HepG2 (cell line): ENCODE data around the gene MMP25. TPM values are rescaled to one million over a fixed set of nuclear protein-coding genes. Genes with fewer than 3 reads are reported as not detected.

Source experiments
- NR2C2 ChIP-seq: sonication (generic); formaldehyde crosslinking; IDR thresholded peaks from 2 replicates; pipeline ENCODE4 v1.4.0; 2020; ENCODE audit warnings: missing genetic modification reagents, mild to moderate bottlenecking, moderate library complexity, borderline replicate concordance
- NR2F1 ChIP-seq, 2 experiments: fragments of 450-650 bp in 1 of 2; formaldehyde crosslinking in 1 of 2; IDR thresholded peaks; 2 replicates each; pipeline versions ENCODE4 v1.5.0 to v1.6.1; 2016 to 2020; ENCODE audit warnings: mild to moderate bottlenecking in 1 of 2, missing compliant biosample characterization in 1 of 2, missing genetic modification reagents in 1 of 2, moderate library complexity in 1 of 2
- SETDB1 ChIP-seq: sonication (generic); formaldehyde crosslinking; IDR thresholded peaks from 2 replicates; pipeline ENCODE4 v1.5.1; 2020; ENCODE audit warnings: missing genetic modification reagents, mild to moderate bottlenecking, borderline replicate concordance
- SRSF9 ChIP-seq: fragments of 200-400 bp; formaldehyde crosslinking; IDR thresholded peaks from 2 replicates; pipeline ENCODE4 v1.6.1; 2018; ENCODE audit warnings: borderline replicate concordance, mild to moderate bottlenecking, low read depth, low read length; ENCODE audit not compliant: insufficient read depth, poor library complexity, severe bottlenecking
- TEAD3 ChIP-seq: optimal IDR thresholded peaks from 2 replicates; pipeline ENCODE3; 2016; ENCODE audit warnings: borderline replicate concordance
- ZNF317 ChIP-seq: sonication (generic); formaldehyde crosslinking; IDR thresholded peaks from 2 replicates; pipeline ENCODE4 v1.5.0; 2020; ENCODE audit warnings: mild to moderate bottlenecking, missing genetic modification reagents
- ZNF350 ChIP-seq: sonication (generic); formaldehyde crosslinking; IDR thresholded peaks from 2 replicates; pipeline ENCODE4 v1.4.0; 2020; ENCODE audit warnings: mild to moderate bottlenecking, low read depth, missing genetic modification reagents, borderline replicate concordance
- ZNF792 ChIP-seq: IDR thresholded peaks from 2 replicates; pipeline ENCODE4 v1.6.1; 2016
- polyA plus RNA-seq, 8 experiments: library from polyadenylated mRNA; depleted of rRNA in 3 of 8; stranded (reverse) in 7 of 8; unstranded in 1 of 8; fragments of >200 nt; fragmentation: Illumina TruSeq in 4 of 8; extraction: Trizol in 4 of 8; gene quantifications; 2 replicates each; pipeline versions ENCODE4 v1.2.1 to v1.2.3, GENCODE V29; 2011 to 2016; ENCODE audit warnings: low read depth in 4 of 8, missing spikeins in 1 of 8, mixed read lengths in 1 of 8; ENCODE audit not compliant: insufficient read depth in 1 of 8
- total RNA-seq, 5 experiments: library from RNA; depleted of rRNA; stranded (reverse); fragments of >200 nt; fragmentation: Illumina TruSeq; extraction: Trizol; gene quantifications; 2 replicates each; pipeline ENCODE4 v1.2.3, GENCODE V29; 2016; ENCODE audit warnings: low read depth in 1 of 5
- TF ChIP-seq, protein P1 (sequence below): sonication (generic); formaldehyde crosslinking; IDR thresholded peaks from 2 replicates; pipeline ENCODE4 v1.5.0; 2020; ENCODE audit warnings: mild to moderate bottlenecking, missing genetic modification reagents, borderline replicate concordance
- TF ChIP-seq, protein P2 (sequence below): sonication (generic); formaldehyde crosslinking; IDR thresholded peaks from 2 replicates; pipeline ENCODE4 v1.5.1; 2020; ENCODE audit warnings: mild to moderate bottlenecking, missing genetic modification reagents, moderate library complexity
- TF ChIP-seq, protein P3 (sequence below): IDR thresholded peaks from 2 replicates; pipeline ENCODE4 v1.6.1; 2016
- TF ChIP-seq, protein P4 (sequence below): IDR thresholded peaks from 2 replicates; pipeline ENCODE4 v1.6.1; 2018; ENCODE audit warnings: missing genetic modification reagents
- TF ChIP-seq, protein P5 (sequence below): sonication (generic); formaldehyde crosslinking; IDR thresholded peaks from 2 replicates; pipeline ENCODE4 v1.5.0; 2020; ENCODE audit warnings: mild to moderate bottlenecking, missing genetic modification reagents, moderate library complexity
- TF ChIP-seq, protein P6 (sequence below): IDR thresholded peaks from 2 replicates; pipeline ENCODE4 v1.6.1; 2016; ENCODE audit warnings: missing genetic modification reagents, missing compliant biosample characterization

MMP25 gene
- total and polyA plus RNA-seq, 2 of the 13 experiments (the other 11 are each of a cell fraction or from before 2014, with no cell fraction given): 0.04 to 0.08 TPM

DNA sequence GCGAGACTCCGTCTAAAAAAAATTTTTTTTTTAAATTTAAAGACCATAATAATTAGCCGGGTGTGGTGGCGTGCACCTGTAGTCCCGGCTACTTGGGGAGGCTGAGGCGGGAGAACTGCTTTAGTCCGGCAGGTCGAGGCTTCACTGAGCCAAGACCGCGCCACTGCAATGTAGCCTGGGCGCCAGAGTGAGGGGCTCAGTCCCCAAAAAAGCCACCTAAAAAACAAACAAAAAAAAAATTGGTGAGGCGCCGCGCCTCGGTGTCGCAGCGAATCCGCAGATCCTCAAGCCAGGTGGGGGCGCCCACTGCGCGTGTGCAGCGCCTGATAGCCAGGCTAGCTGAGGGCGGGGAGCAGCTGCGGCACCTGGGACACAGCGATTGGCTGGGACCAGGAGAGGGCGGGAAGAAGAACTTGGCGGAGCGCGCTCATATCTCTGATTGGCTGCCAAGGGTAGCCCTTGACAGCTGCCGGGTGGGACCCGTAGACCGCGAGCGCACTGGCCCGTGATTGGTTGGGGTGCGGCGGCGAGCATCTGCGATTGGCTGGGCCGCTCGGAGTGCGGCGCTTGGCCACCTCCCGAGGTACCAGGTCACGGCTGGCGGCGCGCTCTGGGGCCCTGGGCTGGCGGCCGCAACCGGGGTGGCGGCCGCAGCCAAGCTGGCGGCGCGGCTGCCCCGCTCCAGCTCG is 42.6 kb upstream of the MMP25 start (continued):
- TF ChIP-seq, protein P1, sequence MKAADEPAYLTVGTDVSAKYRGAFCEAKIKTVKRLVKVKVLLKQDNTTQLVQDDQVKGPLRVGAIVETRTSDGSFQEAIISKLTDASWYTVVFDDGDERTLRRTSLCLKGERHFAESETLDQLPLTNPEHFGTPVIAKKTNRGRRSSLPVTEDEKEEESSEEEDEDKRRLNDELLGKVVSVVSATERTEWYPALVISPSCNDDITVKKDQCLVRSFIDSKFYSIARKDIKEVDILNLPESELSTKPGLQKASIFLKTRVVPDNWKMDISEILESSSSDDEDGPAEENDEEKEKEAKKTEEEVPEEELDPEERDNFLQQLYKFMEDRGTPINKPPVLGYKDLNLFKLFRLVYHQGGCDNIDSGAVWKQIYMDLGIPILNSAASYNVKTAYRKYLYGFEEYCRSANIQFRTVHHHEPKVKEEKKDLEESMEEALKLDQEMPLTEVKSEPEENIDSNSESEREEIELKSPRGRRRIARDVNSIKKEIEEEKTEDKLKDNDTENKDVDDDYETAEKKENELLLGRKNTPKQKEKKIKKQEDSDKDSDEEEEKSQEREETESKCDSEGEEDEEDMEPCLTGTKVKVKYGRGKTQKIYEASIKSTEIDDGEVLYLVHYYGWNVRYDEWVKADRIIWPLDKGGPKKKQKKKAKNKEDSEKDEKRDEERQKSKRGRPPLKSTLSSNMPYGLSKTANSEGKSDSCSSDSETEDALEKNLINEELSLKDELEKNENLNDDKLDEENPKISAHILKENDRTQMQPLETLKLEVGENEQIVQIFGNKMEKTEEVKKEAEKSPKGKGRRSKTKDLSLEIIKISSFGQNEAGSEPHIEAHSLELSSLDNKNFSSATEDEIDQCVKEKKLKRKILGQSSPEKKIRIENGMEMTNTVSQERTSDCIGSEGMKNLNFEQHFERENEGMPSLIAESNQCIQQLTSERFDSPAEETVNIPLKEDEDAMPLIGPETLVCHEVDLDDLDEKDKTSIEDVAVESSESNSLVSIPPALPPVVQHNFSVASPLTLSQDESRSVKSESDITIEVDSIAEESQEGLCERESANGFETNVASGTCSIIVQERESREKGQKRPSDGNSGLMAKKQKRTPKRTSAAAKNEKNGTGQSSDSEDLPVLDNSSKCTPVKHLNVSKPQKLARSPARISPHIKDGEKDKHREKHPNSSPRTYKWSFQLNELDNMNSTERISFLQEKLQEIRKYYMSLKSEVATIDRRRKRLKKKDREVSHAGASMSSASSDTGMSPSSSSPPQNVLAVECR: peak; percentile 81; the same call in 1 of the 2 replicates
- TF ChIP-seq, protein P2, sequence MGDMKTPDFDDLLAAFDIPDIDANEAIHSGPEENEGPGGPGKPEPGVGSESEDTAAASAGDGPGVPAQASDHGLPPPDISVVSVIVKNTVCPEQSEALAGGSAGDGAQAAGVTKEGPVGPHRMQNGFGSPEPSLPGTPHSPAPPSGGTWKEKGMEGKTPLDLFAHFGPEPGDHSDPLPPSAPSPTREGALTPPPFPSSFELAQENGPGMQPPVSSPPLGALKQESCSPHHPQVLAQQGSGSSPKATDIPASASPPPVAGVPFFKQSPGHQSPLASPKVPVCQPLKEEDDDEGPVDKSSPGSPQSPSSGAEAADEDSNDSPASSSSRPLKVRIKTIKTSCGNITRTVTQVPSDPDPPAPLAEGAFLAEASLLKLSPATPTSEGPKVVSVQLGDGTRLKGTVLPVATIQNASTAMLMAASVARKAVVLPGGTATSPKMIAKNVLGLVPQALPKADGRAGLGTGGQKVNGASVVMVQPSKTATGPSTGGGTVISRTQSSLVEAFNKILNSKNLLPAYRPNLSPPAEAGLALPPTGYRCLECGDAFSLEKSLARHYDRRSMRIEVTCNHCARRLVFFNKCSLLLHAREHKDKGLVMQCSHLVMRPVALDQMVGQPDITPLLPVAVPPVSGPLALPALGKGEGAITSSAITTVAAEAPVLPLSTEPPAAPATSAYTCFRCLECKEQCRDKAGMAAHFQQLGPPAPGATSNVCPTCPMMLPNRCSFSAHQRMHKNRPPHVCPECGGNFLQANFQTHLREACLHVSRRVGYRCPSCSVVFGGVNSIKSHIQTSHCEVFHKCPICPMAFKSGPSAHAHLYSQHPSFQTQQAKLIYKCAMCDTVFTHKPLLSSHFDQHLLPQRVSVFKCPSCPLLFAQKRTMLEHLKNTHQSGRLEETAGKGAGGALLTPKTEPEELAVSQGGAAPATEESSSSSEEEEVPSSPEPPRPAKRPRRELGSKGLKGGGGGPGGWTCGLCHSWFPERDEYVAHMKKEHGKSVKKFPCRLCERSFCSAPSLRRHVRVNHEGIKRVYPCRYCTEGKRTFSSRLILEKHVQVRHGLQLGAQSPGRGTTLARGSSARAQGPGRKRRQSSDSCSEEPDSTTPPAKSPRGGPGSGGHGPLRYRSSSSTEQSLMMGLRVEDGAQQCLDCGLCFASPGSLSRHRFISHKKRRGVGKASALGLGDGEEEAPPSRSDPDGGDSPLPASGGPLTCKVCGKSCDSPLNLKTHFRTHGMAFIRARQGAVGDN (CRISPR knock-in tag): peak; percentile 80
- TF ChIP-seq ZNF350 (CRISPR knock-in tag) (peak; percentile 62; the same call in 1 of the 2 replicates), SRSF9 (no peak), NR2C2 (CRISPR knock-in tag) (no peak), ZNF792 (peak; percentile 64; the same call in 1 of the 2 replicates), SETDB1 (no peak), TEAD3 (CRISPR knock-in tag) (peak; percentile 69), NR2F1 (CRISPR knock-in tag; IDR thresholded peaks at IDR 0.05) (no peak), ZNF317 (CRISPR knock-in tag) (no peak)
- TF ChIP-seq, protein P3, sequence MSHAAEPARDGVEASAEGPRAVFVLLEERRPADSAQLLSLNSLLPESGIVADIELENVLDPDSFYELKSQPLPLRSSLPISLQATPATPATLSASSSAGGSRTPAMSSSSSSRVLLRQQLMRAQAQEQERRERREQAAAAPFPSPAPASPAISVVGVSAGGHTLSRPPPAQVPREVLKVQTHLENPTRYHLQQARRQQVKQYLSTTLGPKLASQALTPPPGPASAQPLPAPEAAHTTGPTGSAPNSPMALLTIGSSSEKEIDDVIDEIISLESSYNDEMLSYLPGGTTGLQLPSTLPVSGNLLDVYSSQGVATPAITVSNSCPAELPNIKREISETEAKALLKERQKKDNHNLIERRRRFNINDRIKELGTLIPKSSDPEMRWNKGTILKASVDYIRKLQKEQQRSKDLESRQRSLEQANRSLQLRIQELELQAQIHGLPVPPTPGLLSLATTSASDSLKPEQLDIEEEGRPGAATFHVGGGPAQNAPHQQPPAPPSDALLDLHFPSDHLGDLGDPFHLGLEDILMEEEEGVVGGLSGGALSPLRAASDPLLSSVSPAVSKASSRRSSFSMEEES (CRISPR knock-in tag): peak; percentile 62; the same call in 1 of the 2 replicates
- TF ChIP-seq, protein P4, sequence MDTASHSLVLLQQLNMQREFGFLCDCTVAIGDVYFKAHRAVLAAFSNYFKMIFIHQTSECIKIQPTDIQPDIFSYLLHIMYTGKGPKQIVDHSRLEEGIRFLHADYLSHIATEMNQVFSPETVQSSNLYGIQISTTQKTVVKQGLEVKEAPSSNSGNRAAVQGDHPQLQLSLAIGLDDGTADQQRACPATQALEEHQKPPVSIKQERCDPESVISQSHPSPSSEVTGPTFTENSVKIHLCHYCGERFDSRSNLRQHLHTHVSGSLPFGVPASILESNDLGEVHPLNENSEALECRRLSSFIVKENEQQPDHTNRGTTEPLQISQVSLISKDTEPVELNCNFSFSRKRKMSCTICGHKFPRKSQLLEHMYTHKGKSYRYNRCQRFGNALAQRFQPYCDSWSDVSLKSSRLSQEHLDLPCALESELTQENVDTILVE (CRISPR knock-in tag): no peak
- TF ChIP-seq, protein P5, sequence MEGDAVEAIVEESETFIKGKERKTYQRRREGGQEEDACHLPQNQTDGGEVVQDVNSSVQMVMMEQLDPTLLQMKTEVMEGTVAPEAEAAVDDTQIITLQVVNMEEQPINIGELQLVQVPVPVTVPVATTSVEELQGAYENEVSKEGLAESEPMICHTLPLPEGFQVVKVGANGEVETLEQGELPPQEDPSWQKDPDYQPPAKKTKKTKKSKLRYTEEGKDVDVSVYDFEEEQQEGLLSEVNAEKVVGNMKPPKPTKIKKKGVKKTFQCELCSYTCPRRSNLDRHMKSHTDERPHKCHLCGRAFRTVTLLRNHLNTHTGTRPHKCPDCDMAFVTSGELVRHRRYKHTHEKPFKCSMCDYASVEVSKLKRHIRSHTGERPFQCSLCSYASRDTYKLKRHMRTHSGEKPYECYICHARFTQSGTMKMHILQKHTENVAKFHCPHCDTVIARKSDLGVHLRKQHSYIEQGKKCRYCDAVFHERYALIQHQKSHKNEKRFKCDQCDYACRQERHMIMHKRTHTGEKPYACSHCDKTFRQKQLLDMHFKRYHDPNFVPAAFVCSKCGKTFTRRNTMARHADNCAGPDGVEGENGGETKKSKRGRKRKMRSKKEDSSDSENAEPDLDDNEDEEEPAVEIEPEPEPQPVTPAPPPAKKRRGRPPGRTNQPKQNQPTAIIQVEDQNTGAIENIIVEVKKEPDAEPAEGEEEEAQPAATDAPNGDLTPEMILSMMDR: peak; percentile 98
- TF ChIP-seq, protein P6, sequence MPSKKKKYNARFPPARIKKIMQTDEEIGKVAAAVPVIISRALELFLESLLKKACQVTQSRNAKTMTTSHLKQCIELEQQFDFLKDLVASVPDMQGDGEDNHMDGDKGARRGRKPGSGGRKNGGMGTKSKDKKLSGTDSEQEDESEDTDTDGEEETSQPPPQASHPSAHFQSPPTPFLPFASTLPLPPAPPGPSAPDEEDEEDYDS: peak; percentile 83
